HEK293 (cell line): Measurements from ENCODE around the gene TBC1D14.

ENCODE experiments used
- SALL2 ChIP-seq: fragments of 450-650 bp; formaldehyde crosslinking; IDR thresholded peaks from 2 replicates; pipeline ENCODE4 v1.5.0; 2017; ENCODE audit warnings: missing biosample characterization, mild to moderate bottlenecking, missing genetic modification characterization, borderline replicate concordance
- ZNF366 ChIP-seq: fragments of 450-650 bp; formaldehyde crosslinking; conservative IDR thresholded peaks from 2 replicates; pipeline ENCODE4 v1.5.1; 2016; ENCODE audit warnings: missing biosample characterization, missing genetic modification characterization
- TF ChIP-seq, protein P1 (sequence below): fragments of 450-650 bp; formaldehyde crosslinking; IDR thresholded peaks from 2 replicates; pipeline ENCODE4 v1.5.1; 2016; ENCODE audit warnings: missing biosample characterization, missing genetic modification characterization

DNA sequence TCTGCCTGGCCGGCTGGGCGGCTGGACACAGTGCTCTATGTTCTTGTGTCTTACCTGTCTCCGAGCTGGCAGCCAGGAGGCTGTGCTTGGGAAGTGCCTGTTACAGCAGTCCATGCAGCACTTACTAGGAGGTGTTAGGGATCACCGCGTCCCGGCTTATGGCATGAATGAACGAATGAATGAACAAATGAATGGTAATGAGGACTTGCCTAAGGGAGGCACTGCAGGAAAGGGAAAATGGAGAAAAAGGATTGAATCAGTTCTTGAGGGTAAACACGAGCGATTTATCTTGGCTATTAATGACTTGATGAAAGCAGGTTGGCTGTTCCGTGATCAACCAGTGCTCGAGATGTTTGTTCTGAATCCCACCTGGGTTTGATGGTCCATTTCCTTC lies 31.1 kb downstream of the TBC1D14 start:
- TF ChIP-seq, protein P1, sequence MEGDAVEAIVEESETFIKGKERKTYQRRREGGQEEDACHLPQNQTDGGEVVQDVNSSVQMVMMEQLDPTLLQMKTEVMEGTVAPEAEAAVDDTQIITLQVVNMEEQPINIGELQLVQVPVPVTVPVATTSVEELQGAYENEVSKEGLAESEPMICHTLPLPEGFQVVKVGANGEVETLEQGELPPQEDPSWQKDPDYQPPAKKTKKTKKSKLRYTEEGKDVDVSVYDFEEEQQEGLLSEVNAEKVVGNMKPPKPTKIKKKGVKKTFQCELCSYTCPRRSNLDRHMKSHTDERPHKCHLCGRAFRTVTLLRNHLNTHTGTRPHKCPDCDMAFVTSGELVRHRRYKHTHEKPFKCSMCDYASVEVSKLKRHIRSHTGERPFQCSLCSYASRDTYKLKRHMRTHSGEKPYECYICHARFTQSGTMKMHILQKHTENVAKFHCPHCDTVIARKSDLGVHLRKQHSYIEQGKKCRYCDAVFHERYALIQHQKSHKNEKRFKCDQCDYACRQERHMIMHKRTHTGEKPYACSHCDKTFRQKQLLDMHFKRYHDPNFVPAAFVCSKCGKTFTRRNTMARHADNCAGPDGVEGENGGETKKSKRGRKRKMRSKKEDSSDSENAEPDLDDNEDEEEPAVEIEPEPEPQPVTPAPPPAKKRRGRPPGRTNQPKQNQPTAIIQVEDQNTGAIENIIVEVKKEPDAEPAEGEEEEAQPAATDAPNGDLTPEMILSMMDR (tag by site-specific recombination): no peak
- no peak for TF ChIP-seq ZNF366 (tag by site-specific recombination)
- no peak for TF ChIP-seq SALL2 (tag by site-specific recombination)
